Karpas-422 (cell line): ENCODE measurements around the gene MYO18A. TPM values are rescaled to one million over a fixed set of nuclear protein-coding genes. Genes with fewer than 3 reads are reported as not detected.

ENCODE experiments used
- DNase-seq: peaks from one replicate; pipeline ENCODE4 v3.0.0-alpha.2; 2015
- H2AFZ ChIP-seq: fragments of 200-600 bp; sonication (generic); 2 replicates; pipeline ENCODE4 v1.6.1; 2014; ENCODE audit warnings: antibody characterized with exemption, low read length, mixed read lengths
- H3K27ac ChIP-seq: fragments of 200-600 bp; sonication (generic); 2 replicates; pipeline ENCODE4 v1.5.1; 2014; ENCODE audit warnings: mild to moderate bottlenecking, low read length, moderate library complexity
- H3K27me3 ChIP-seq: fragments of 200-600 bp; sonication (generic); 2 replicates; pipeline ENCODE4 v1.6.1; 2014; ENCODE audit warnings: low read length, mixed read lengths
- H3K36me3 ChIP-seq: fragments of 200-600 bp; sonication (generic); 2 replicates; pipeline ENCODE4 v1.6.1; 2014; ENCODE audit warnings: low read length, mixed read lengths; ENCODE audit not compliant: insufficient read depth
- H3K4me1 ChIP-seq: fragments of 200-600 bp; sonication (generic); 2 replicates; pipeline ENCODE4 v1.6.1; 2014; ENCODE audit warnings: mild to moderate bottlenecking, low read length, mixed read lengths
- H3K4me2 ChIP-seq: fragments of 200-600 bp; sonication (generic); 2 replicates; pipeline ENCODE4 v1.6.1; 2014; ENCODE audit warnings: low read length, low read depth, mild to moderate bottlenecking; ENCODE audit not compliant: poor library complexity, severe bottlenecking
- H3K4me3 ChIP-seq: fragments of 200-600 bp; sonication (generic); 2 replicates; pipeline ENCODE4 v1.5.1; 2014; ENCODE audit warnings: mild to moderate bottlenecking, antibody characterized with exemption, low read length, mixed read lengths
- H3K79me2 ChIP-seq: fragments of 200-600 bp; sonication (generic); 2 replicates; pipeline ENCODE4 v1.6.1; 2014; ENCODE audit warnings: mild to moderate bottlenecking, low read length, mixed read lengths
- H3K9ac ChIP-seq: fragments of 200-600 bp; sonication (generic); 2 replicates; pipeline ENCODE4 v1.6.0; 2014; ENCODE audit warnings: low read length
- H3K9me2 ChIP-seq: fragments of 200-600 bp; sonication (generic), shearing (Covaris generic); replicated peaks from 2 replicates; pipeline ENCODE4 v1.6.0; 2014; ENCODE audit warnings: mild to moderate bottlenecking, low read length, moderate library complexity; ENCODE audit not compliant: insufficient read depth
- H3K9me3 ChIP-seq: fragments of 300-700, 200-600 bp; sonication (generic); 2 replicates; pipeline ENCODE4 v1.6.1; 2014; ENCODE audit warnings: low read length, mixed read lengths
- H4K20me1 ChIP-seq: fragments of 200-600 bp; sonication (generic); 2 replicates; pipeline ENCODE4 v1.6.1; 2014; ENCODE audit warnings: mild to moderate bottlenecking, antibody characterized with exemption, low read length, low read depth; ENCODE audit not compliant: insufficient read depth
- total RNA-seq: library from RNA; depleted of rRNA; stranded (reverse); fragments of >200 nt; shearing (Covaris generic); gene quantifications from 2 replicates; pipeline ENCODE4 v1.2.3, GENCODE V29; 2014; ENCODE audit warnings: low replicate concordance

MYO18A gene
- total RNA-seq, 1 experiment from 2014 or later = 16.4 TPM

GRCh38 chr17:29049541-29050145, 130.6 kb downstream of the MYO18A start:
- no peaks in the 10 kb centered on the region for H3K9me2 ChIP-seq
- no peak overlapping the region for H3K4me2 ChIP-seq
- H3K9me3 ChIP-seq = no peaks in the 10 kb centered on the region
- H4K20me1 ChIP-seq = no peaks in the 10 kb centered on the region
- H3K9ac ChIP-seq = no peak overlapping the region
- no peaks in the 10 kb centered on the region for H3K27me3 ChIP-seq
- H3K79me2 ChIP-seq = no peaks in the 10 kb centered on the region
- no peak overlapping the region for H3K27ac ChIP-seq
- peaks cover 17% of the 10 kb centered on the region for H3K4me1 ChIP-seq
- DNase-seq = no peak
- no peak overlapping the region for H3K4me3 ChIP-seq
- H3K36me3 ChIP-seq = no peaks in the 10 kb centered on the region
- H2AFZ ChIP-seq = no peak overlapping the region

DNA sequence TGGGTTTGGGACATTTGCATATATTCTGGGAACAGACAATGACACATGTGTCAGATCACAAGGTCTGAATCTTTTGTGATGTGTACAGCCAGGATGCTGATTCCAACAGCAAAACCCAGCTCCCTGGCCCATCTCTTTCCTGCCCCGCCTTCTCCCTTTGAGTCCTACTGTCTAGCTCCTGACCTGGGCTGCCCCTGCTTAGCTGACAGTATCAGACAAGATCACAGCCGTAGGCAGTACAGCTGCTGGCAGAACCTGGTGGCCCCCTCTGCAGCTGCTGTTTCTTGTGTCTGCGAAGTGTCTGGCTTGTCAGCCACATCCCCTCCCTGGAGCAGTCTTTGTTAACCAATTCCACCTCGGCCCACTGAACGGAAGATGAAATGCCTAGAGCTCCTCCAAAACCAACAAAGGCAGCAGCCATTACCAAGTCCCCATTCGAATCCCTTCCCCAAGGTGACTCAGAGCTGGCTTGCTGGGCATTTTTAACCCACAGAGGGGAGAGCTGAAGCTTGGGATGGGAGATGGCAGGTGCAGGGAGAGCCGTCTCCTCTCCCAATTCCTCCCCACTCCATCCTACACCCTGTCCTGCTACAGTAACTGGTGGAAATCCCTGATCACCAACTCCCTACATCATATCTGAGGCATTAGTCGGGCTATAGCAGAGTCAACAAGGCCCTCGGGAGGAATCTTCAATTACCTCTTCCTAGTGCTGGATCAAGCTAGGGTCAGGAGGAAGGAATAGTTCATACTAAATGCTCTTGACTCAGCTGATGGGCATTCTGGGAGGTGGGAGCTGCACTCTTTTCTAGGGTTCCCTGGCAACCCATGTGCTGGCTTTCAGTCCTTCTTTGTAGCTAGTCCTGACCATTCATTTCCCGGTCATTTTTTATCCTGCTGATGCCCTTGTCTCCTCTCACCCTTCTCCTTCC, 131.5 kb downstream of the MYO18A start:
- Histone ChIP-seq H3K9me2 (no peaks in the 10 kb centered on the region), H3K27ac (no peak overlapping the region), H3K4me2 (no peak overlapping the region), H3K4me3 (no peak overlapping the region), H3K27me3 (no peaks in the 10 kb centered on the region), H3K4me1 (peaks cover 17% of the 10 kb centered on the region), H3K79me2 (no peaks in the 10 kb centered on the region), H3K9ac (no peak overlapping the region), H4K20me1 (no peaks in the 10 kb centered on the region; the same call in 1 of the 2 replicates), H2AFZ (no peak overlapping the region), H3K36me3 (no peaks in the 10 kb centered on the region), H3K9me3 (no peaks in the 10 kb centered on the region)
- DNase-seq = no peak

DNA sequence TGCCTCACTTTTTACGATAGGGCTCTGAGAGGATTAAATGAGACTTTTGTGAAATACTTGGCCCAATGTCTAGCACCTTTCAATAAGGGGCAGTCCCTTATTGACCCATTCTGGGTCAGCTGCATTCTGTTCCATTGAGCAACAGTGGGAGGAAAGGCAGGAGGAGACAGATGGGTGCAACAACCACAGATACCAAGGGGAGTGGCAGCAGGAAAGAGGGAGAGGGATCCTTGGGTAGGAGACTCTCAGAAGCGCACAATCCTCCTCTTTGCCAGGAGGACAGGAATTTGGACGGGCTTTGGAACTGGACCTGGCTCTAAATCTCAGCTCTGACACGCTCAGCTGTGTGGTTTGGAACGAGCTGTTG, 133.7 kb downstream of the MYO18A start:
- H2AFZ ChIP-seq = no peak overlapping the region
- no peaks in the 10 kb centered on the region for H3K9me2 ChIP-seq
- no peak overlapping the region for H3K9ac ChIP-seq
- DNase-seq = no peak
- H3K79me2 ChIP-seq = no peaks in the 10 kb centered on the region
- H3K4me2 ChIP-seq = no peak overlapping the region
- no peaks in the 10 kb centered on the region for H3K9me3 ChIP-seq
- H3K27ac ChIP-seq = no peak overlapping the region
- H3K27me3 ChIP-seq = no peaks in the 10 kb centered on the region
- H4K20me1 ChIP-seq = no peaks in the 10 kb centered on the region; the same call in 1 of the 2 replicates
- no peaks in the 10 kb centered on the region for H3K36me3 ChIP-seq
- peaks cover 29% of the 10 kb centered on the region for H3K4me1 ChIP-seq
- no peak overlapping the region for H3K4me3 ChIP-seq

DNA sequence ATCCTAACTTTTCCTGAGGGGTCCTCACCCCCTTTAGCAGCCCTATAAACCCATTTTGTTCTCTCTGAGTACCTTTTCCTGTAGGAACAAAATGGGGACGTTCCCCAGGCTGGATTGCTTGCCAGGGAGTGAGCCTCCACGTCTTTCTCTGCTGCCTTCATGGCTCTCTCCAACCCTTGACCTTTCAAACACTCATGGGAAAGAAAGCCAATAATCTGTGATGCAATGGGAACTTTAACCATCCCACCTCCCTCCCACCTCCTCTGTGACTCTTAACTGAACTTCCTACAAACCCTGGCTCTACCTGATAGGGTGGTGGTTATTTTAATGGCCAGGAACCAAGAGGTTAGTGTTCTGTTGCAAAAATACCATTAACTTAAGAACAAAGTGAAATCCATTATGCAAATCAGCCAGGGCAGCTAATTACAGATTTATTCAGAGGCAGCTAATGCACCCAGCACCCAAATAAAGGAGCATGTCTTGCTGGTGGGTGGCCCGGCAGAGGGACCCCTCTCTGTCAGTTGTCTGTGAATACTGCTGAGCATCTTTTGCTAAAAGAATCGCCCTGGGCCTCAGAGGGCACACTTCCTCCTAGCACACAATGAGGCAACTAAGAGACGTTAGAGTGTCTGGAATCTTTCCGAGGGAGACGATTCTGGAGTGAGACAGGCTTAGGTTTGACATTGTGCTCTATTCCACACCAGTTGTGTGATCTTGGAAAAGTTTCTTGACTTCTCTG, 134.3 kb downstream of the MYO18A start:
- H3K27ac ChIP-seq = no peak overlapping the region
- no peak for DNase-seq
- no peak overlapping the region for H3K4me2 ChIP-seq
- no peaks in the 10 kb centered on the region for H3K36me3 ChIP-seq
- H3K79me2 ChIP-seq = no peaks in the 10 kb centered on the region
- no peaks in the 10 kb centered on the region for H3K9me3 ChIP-seq
- no peaks in the 10 kb centered on the region for H3K9me2 ChIP-seq
- no peak overlapping the region for H3K9ac ChIP-seq
- no peak overlapping the region for H3K4me3 ChIP-seq
- H2AFZ ChIP-seq = no peak overlapping the region
- no peaks in the 10 kb centered on the region for H3K27me3 ChIP-seq
- no peaks in the 10 kb centered on the region; the same call in 1 of the 2 replicates for H4K20me1 ChIP-seq
- peaks cover 29% of the 10 kb centered on the region for H3K4me1 ChIP-seq

DNA sequence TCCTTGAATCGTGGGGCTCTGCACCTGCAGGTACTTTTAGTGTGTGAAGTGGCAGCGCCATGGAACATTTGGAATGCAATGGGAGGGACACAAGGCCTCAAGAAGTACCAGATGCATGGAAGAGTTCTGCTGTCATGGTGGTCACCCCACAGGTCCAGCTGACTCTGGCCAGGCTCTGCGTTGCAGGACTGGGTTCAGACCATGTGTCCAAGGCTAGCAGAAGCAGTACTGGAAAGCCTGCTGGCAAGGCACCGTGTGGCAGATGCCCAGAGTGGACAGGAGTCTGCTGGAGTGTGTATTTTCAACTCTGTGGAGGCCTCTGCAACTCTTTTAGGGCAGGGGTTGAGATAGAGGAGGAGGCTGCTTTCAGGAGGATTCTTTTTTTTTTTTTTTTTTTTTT, 135.2 kb downstream of the MYO18A start:
- no peak overlapping the region for H3K9ac ChIP-seq
- peaks cover 29% of the 10 kb centered on the region for H3K4me1 ChIP-seq
- no peaks in the 10 kb centered on the region for H3K36me3 ChIP-seq
- no peak overlapping the region for H3K4me3 ChIP-seq
- no peaks in the 10 kb centered on the region for H3K9me2 ChIP-seq
- no peak overlapping the region for H3K27ac ChIP-seq
- no peak for DNase-seq
- no peaks in the 10 kb centered on the region for H3K27me3 ChIP-seq
- H3K79me2 ChIP-seq = no peaks in the 10 kb centered on the region
- H3K4me2 ChIP-seq = no peak overlapping the region
- H2AFZ ChIP-seq = no peak overlapping the region
- no peaks in the 10 kb centered on the region; the same call in 1 of the 2 replicates for H4K20me1 ChIP-seq
- no peaks in the 10 kb centered on the region for H3K9me3 ChIP-seq

DNA sequence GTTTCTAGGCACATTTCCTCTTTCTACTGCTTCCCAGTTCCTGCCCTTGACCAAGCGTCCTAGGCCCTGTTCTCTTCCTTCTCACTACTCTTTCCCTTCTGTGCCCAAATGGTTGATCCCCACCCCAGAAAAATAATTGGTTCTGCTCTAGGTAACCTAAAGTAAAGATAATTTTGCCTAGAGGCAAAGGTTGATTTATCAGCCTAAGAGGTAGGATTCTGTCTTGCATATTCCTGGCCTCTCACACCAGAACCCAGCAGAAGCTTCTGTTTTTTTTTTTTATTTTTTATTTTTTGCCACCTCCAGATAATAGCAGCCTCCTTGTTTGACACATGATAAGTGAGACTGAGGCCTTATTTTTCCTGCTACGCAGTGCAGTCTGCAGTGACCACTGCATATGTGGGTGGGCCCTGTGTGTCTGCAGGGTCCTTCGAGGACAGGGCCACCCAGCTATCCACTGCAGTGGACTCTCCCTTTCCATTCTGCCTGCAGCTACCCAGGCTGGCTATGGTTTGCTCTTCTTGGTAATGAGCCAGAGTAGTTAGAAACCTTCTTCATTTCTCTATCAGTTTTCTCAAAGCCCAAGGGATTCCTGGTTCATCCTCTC, 136.6 kb downstream of the MYO18A start:
- no peaks in the 10 kb centered on the region for H3K36me3 ChIP-seq
- H4K20me1 ChIP-seq = no peaks in the 10 kb centered on the region; the same call in 1 of the 2 replicates
- no peaks in the 10 kb centered on the region for H3K79me2 ChIP-seq
- DNase-seq = no peak
- H3K27ac ChIP-seq = no peak overlapping the region
- H3K4me2 ChIP-seq = no peak overlapping the region
- H3K9me2 ChIP-seq = no peaks in the 10 kb centered on the region
- H3K9me3 ChIP-seq = no peaks in the 10 kb centered on the region
- H2AFZ ChIP-seq = no peak overlapping the region
- H3K4me3 ChIP-seq = no peak overlapping the region
- H3K4me1 ChIP-seq = peaks cover 29% of the 10 kb centered on the region
- no peak overlapping the region for H3K9ac ChIP-seq
- no peaks in the 10 kb centered on the region for H3K27me3 ChIP-seq

- Histone ChIP-seq H3K9me3 (no peaks in the 10 kb centered on the region), H3K4me3 (no peak within 1 kb of the TSS), H3K27ac (no peak within 1 kb of the TSS), H3K79me2 (no peaks in the 10 kb centered on the region), H3K9me2 (no peaks in the 10 kb centered on the region), H3K36me3 (no peaks in the 10 kb centered on the region), H3K27me3 (no peaks in the 10 kb centered on the region), H3K4me2 (peak within 1 kb of the TSS; percentile 29), H3K9ac (no peak within 1 kb of the TSS), H2AFZ (no peak within 1 kb of the TSS), H3K4me1 (peaks cover 27% of the 10 kb centered on the region), H4K20me1 (no peaks in the 10 kb centered on the region; the same call in 1 of the 2 replicates)
- peak; percentile 62 for DNase-seq
Measured at GRCh38 chr17:29042679-29043538, 137.3 kb downstream of the MYO18A start, which contains the start of gene PIPOX. Gene PIPOX (plus strand): TSS chr17:29043141. CDS start chr17:29043226, 85 bp downstream.
